Stimulated activated naive B cell treated with anti-CD40 and anti-IgM and Interleukin-4, amounts not matched to agents 10 μg/mL and 1 μg/mL and 100 μg/mL, for 72 hours (primary cell): ENCODE measurements around the gene NME9.

Experiments used
- ATAC-seq, 2 donors: fragments of 150-1000 bp; cut with Tn5 transposase; replicated peaks; 2 replicates each; pipeline ENCODE4 v1.10.0; 2021; ENCODE audit warnings: moderate library complexity in 1 of 2
- DNase-seq: peaks from one replicate; pipeline ENCODE4 v3.0.0; 2021
- H3K27ac Mint-ChIP-seq: one replicate; pipeline ENCODE4 v1.8.0; 2022; ENCODE audit warnings: mild to moderate bottlenecking, mixed read lengths
- H3K27me3 Mint-ChIP-seq, 2 donors: one replicate each; pipeline ENCODE4 v1.8.0; 2022; ENCODE audit warnings: mixed read lengths in 2 of 2
- H3K36me3 Mint-ChIP-seq, 2 donors: one replicate each; pipeline ENCODE4 v1.8.0; 2022; ENCODE audit warnings: mixed read lengths in 2 of 2, mild to moderate bottlenecking in 1 of 2
- H3K4me1 Mint-ChIP-seq, 2 donors: one replicate each; pipeline ENCODE4 v1.8.0; 2022; ENCODE audit warnings: mixed read lengths in 2 of 2, mild to moderate bottlenecking in 1 of 2
- H3K4me3 Mint-ChIP-seq, 2 donors: one replicate each; pipeline ENCODE4 v1.8.0; 2022; ENCODE audit warnings: mild to moderate bottlenecking in 2 of 2, mixed read lengths in 2 of 2, moderate library complexity in 1 of 2
- H3K9me3 Mint-ChIP-seq, 2 donors: one replicate each; pipeline ENCODE4 v1.8.0; 2022; ENCODE audit warnings: mixed read lengths in 2 of 2, mild to moderate bottlenecking in 1 of 2

Gene NME9

GRCh38 chr3:138369151-138369900, 39.7 kb upstream of the NME9 start:
- Mint-ChIP-seq H3K9me3 (peaks cover 2 to 4% of the 10 kb centered on the region in 2 donors), H3K27ac (no peak overlapping the region), H3K27me3 (peaks cover 52 to 66% of the 10 kb centered on the region in 2 donors), H3K4me1 (peaks cover 36 to 43% of the 10 kb centered on the region in 2 donors), H3K36me3 (peaks cover 2 to 4% of the 10 kb centered on the region in 2 donors), H3K4me3 (no peak overlapping the region)
- no peak for ATAC-seq
- DNase-seq: no peak

- peaks cover 2 to 4% of the 10 kb centered on the region in 2 donors for H3K9me3 Mint-ChIP-seq
- H3K27me3 Mint-ChIP-seq: peaks cover 54 to 68% of the 10 kb centered on the region in 2 donors
- peaks cover 2 to 4% of the 10 kb centered on the region in 2 donors for H3K36me3 Mint-ChIP-seq
- peak overlapping the region in 1 of 2 donors; percentile 1 for H3K4me3 Mint-ChIP-seq
- peak overlapping the region; percentile 1 for H3K27ac Mint-ChIP-seq
- ATAC-seq: peak; percentile 20 to 40
- H3K4me1 Mint-ChIP-seq: peaks cover 34 to 43% of the 10 kb centered on the region in 2 donors
- DNase-seq: peak; percentile 38
Observed at GRCh38 chr3:138367911-138368310, 38.3 kb upstream of the NME9 start.

- H3K27ac Mint-ChIP-seq: no peak overlapping the region
- DNase-seq (no peak), ATAC-seq (no peak)
- H3K4me3 Mint-ChIP-seq: no peak overlapping the region
- peaks cover 2 to 4% of the 10 kb centered on the region in 2 donors for H3K36me3 Mint-ChIP-seq
- peaks cover 31 to 43% of the 10 kb centered on the region in 2 donors for H3K4me1 Mint-ChIP-seq
- peaks cover 56 to 69% of the 10 kb centered on the region in 2 donors for H3K27me3 Mint-ChIP-seq
- peaks cover 2 to 4% of the 10 kb centered on the region in 2 donors for H3K9me3 Mint-ChIP-seq
Observed at GRCh38 chr3:138367326-138367850, 37.7 kb upstream of the NME9 start.

- H3K27me3 Mint-ChIP-seq: peaks cover 63 to 79% of the 10 kb centered on the region in 2 donors
- no peak for DNase-seq
- ATAC-seq: no peak
- H3K27ac Mint-ChIP-seq: no peak overlapping the region
- no peak overlapping the region for H3K4me3 Mint-ChIP-seq
- H3K36me3 Mint-ChIP-seq: peaks cover 2 to 4% of the 10 kb centered on the region in 2 donors
- H3K4me1 Mint-ChIP-seq: peaks cover 21 to 35% of the 10 kb centered on the region in 2 donors
- peaks cover 2 to 4% of the 10 kb centered on the region in 2 donors for H3K9me3 Mint-ChIP-seq
Observed at GRCh38 chr3:138366006-138366759, 36.5 kb upstream of the NME9 start.

- Mint-ChIP-seq H3K27me3 (peaks cover 68 to 84% of the 10 kb centered on the region in 2 donors), H3K4me1 (peaks cover 18 to 26% of the 10 kb centered on the region in 2 donors), H3K9me3 (no peaks in the 10 kb centered on the region), H3K4me3 (no peak overlapping the region), H3K36me3 (no peaks in the 10 kb centered on the region), H3K27ac (no peak overlapping the region)
- ATAC-seq: no peak
- DNase-seq: no peak
Observed at GRCh38 chr3:138365253-138365555, 35.6 kb upstream of the NME9 start.

- ATAC-seq: no peak
- H3K27me3 Mint-ChIP-seq: peaks cover 68 to 85% of the 10 kb centered on the region in 2 donors
- H3K36me3 Mint-ChIP-seq: no peaks in the 10 kb centered on the region
Observed at GRCh38 chr3:138364356-138365252, 35.0 kb upstream of the NME9 start.

GRCh38 chr3:138363322-138363721, 33.7 kb upstream of the NME9 start:
- ATAC-seq (no peak), DNase-seq (no peak)
- Mint-ChIP-seq H3K9me3 (no peaks in the 10 kb centered on the region), H3K4me1 (peaks cover 13 to 17% of the 10 kb centered on the region in 2 donors), H3K27ac (no peak overlapping the region), H3K4me3 (no peak overlapping the region), H3K27me3 (peaks cover 69 to 87% of the 10 kb centered on the region in 2 donors), H3K36me3 (no peaks in the 10 kb centered on the region)

More at GRCh38 chr3:138364356-138365252, 35.0 kb upstream of the NME9 start:
- Mint-ChIP-seq H3K27ac (no peak overlapping the region), H3K4me3 (no peak overlapping the region), H3K9me3 (no peaks in the 10 kb centered on the region), H3K4me1 (peaks cover 17 to 20% of the 10 kb centered on the region in 2 donors)
- DNase-seq: no peak

GRCh38 chr3:138362538-138362937, 32.9 kb upstream of the NME9 start:
- ATAC-seq: peak in 1 of 2 donors; percentile 14
- Mint-ChIP-seq H3K36me3 (no peaks in the 10 kb centered on the region), H3K27me3 (peaks cover 66 to 87% of the 10 kb centered on the region in 2 donors)

GRCh38 chr3:138361561-138361971, 31.9 kb upstream of the NME9 start:
- ATAC-seq (no peak), DNase-seq (no peak)
- no peak overlapping the region for H3K27ac Mint-ChIP-seq
- no peak overlapping the region for H3K4me3 Mint-ChIP-seq
- H3K4me1 Mint-ChIP-seq: peaks cover 3 to 5% of the 10 kb centered on the region in 2 donors
- peaks cover 70 to 88% of the 10 kb centered on the region in 2 donors for H3K27me3 Mint-ChIP-seq
- no peaks in the 10 kb centered on the region for H3K36me3 Mint-ChIP-seq
- H3K9me3 Mint-ChIP-seq: no peaks in the 10 kb centered on the region

More at GRCh38 chr3:138362538-138362937, 32.9 kb upstream of the NME9 start:
- Mint-ChIP-seq H3K4me3 (no peak overlapping the region), H3K4me1 (peaks cover 6 to 9% of the 10 kb centered on the region in 2 donors), H3K27ac (no peak overlapping the region), H3K9me3 (no peaks in the 10 kb centered on the region)
- no peak for DNase-seq

- no peaks in the 10 kb centered on the region for H3K36me3 Mint-ChIP-seq
- peaks cover 64 to 83% of the 10 kb centered on the region in 2 donors for H3K27me3 Mint-ChIP-seq
Observed at GRCh38 chr3:138360869-138361525, 31.3 kb upstream of the NME9 start.

GRCh38 chr3:138359919-138360868, 30.5 kb upstream of the NME9 start:
- H3K36me3 Mint-ChIP-seq: no peaks in the 10 kb centered on the region
- peaks cover 56 to 83% of the 10 kb centered on the region in 2 donors for H3K27me3 Mint-ChIP-seq
- no peaks in the 10 kb centered on the region for H3K9me3 Mint-ChIP-seq
- H3K27ac Mint-ChIP-seq: no peak overlapping the region
- peaks cover 3 to 5% of the 10 kb centered on the region in 2 donors for H3K4me1 Mint-ChIP-seq
- H3K4me3 Mint-ChIP-seq: no peak overlapping the region
- ATAC-seq (no peak), DNase-seq (no peak)

More at GRCh38 chr3:138360869-138361525, 31.3 kb upstream of the NME9 start:
- Mint-ChIP-seq H3K4me3 (no peak overlapping the region), H3K9me3 (no peaks in the 10 kb centered on the region), H3K27ac (no peak overlapping the region), H3K4me1 (peaks cover 3 to 5% of the 10 kb centered on the region in 2 donors)
- ATAC-seq: no peak
- DNase-seq: no peak

GRCh38 chr3:138359148-138359918, 29.7 kb upstream of the NME9 start:
- H3K27ac Mint-ChIP-seq: no peak overlapping the region
- H3K4me1 Mint-ChIP-seq: peaks cover 3 to 5% of the 10 kb centered on the region in 2 donors
- no peaks in the 10 kb centered on the region for H3K36me3 Mint-ChIP-seq
- H3K4me3 Mint-ChIP-seq: no peak overlapping the region
- ATAC-seq (no peak), DNase-seq (no peak)
- no peaks in the 10 kb centered on the region for H3K9me3 Mint-ChIP-seq
- peaks cover 50 to 81% of the 10 kb centered on the region in 2 donors for H3K27me3 Mint-ChIP-seq
